H1 (cell line): Measurements from ENCODE around the gene SH3PXD2A. TPM values are rescaled to one million over a fixed set of nuclear protein-coding genes. Genes with fewer than 3 reads are reported as not detected.
"Not testable (repeated sequence)": the region's sequence is repeated elsewhere in the genome, so short reads cannot be mapped to it uniquely, and the experiment has no call there.

Experiments
- CTCF ChIA-PET: fragments of 300-600 bp; sonication (Branson Sonifier 250); formaldehyde crosslinking; loops from one replicate; lab custom pipeline; 2021; ENCODE audit not compliant: partially characterized antibody; lab: Charles Lee
- POLR2A ChIA-PET: fragments of 300-600 bp; sonication (Branson Sonifier 250); formaldehyde crosslinking; loops from one replicate; lab custom pipeline; 2021; ENCODE audit warnings: inconsistent platforms; ENCODE audit not compliant: partially characterized antibody; lab: Charles Lee
- DNase-seq, 2 experiments: peaks; one replicate each; pipeline versions ENCODE4 v3.0.0 to v3.0.0-alpha.2; 2010 to 2022; ENCODE audit warnings: low spot score in 2 of 2, low read depth in 1 of 2, mixed read lengths in 1 of 2
- FAIRE-seq: peaks from 2 replicates; lab custom pipeline; 2011; peaks lifted over from hg19 to GRCh38; lab: Jason Lieb, UNC
- H2AFZ ChIP-seq: 2 replicates; pipeline ENCODE4 v1.8.1; 2012; ENCODE audit warnings: low read length, inconsistent platforms
- H2AK5ac ChIP-seq: 2 replicates; pipeline ENCODE4 v1.6.1; 2013; ENCODE audit warnings: low read depth, low read length
- H2BK120ac ChIP-seq: replicated peaks from 2 replicates; pipeline ENCODE3; 2013; ENCODE audit warnings: low read depth, low read length, inconsistent platforms
- H2BK12ac ChIP-seq: 2 replicates; pipeline ENCODE4 v1.6.1; 2013; ENCODE audit warnings: low read depth, low read length
- H2BK15ac ChIP-seq: 2 replicates; pipeline ENCODE4 v1.6.1; 2013; ENCODE audit warnings: low read length
- H2BK20ac ChIP-seq: 2 replicates; pipeline ENCODE4 v1.6.1; 2013; ENCODE audit warnings: low read length
- H2BK5ac ChIP-seq: 2 replicates; pipeline ENCODE4 v1.6.1; 2013; ENCODE audit warnings: low read depth, low read length
- H3K14ac ChIP-seq: 2 replicates; pipeline ENCODE4 v1.6.1; 2013; ENCODE audit warnings: inconsistent platforms; ENCODE audit not compliant: insufficient read length
- H3K18ac ChIP-seq: 2 replicates; pipeline ENCODE4 v1.6.1; 2013; ENCODE audit warnings: low read length; ENCODE audit errors: extremely low read depth
- H3K23ac ChIP-seq: 2 replicates; pipeline ENCODE4 v1.6.1; 2013; ENCODE audit warnings: inconsistent platforms; ENCODE audit not compliant: insufficient read length
- H3K23me2 ChIP-seq: 2 replicates; pipeline ENCODE4 v1.6.1; 2013; ENCODE audit warnings: low read depth, low read length
- H3K27ac ChIP-seq: 2 replicates; pipeline ENCODE4 v1.6.1; 2011; ENCODE audit warnings: low read depth, low read length, inconsistent platforms
- H3K27me3 ChIP-seq, 4 experiments: replicated peaks in 1 of 4; 1 replicate in 1 of 4; 2 replicates in 3 of 4; pipeline versions ENCODE4 v1.6.1 to v1.8.1; 2011 to 2013; ENCODE audit warnings: low read length in 3 of 4, mild to moderate bottlenecking in 3 of 4, inconsistent platforms in 2 of 4, mixed read lengths in 2 of 4, moderate library complexity in 1 of 4; ENCODE audit not compliant: control insufficient read depth in 3 of 4, insufficient read depth in 3 of 4; ENCODE audit errors: extremely low read depth in 1 of 4
- H3K36me3 ChIP-seq, 4 experiments: 2 replicates each; pipeline versions ENCODE4 v1.6.1 to v1.8.1; 2011 to 2013; ENCODE audit warnings: mild to moderate bottlenecking in 4 of 4, low read length in 3 of 4, moderate library complexity in 2 of 4, control low read depth in 1 of 4, inconsistent platforms in 1 of 4; ENCODE audit not compliant: insufficient read depth in 4 of 4, control insufficient read depth in 2 of 4
- H3K4ac ChIP-seq: replicated peaks from 2 replicates; pipeline ENCODE3; 2013; ENCODE audit warnings: low read length, low read depth, mixed read lengths, inconsistent platforms; ENCODE audit not compliant: insufficient read length
- H3K4me1 ChIP-seq, 4 experiments: replicated peaks in 1 of 4; 1 replicate in 1 of 4; 2 replicates in 3 of 4; pipeline versions ENCODE4 v1.6.1 to v1.8.1; 2011 to 2013; ENCODE audit warnings: low read length in 3 of 4, inconsistent platforms in 2 of 4, mixed read lengths in 1 of 4; ENCODE audit not compliant: insufficient read depth in 4 of 4, control insufficient read depth in 3 of 4
- H3K4me2 ChIP-seq, 2 experiments: 2 replicates each; pipeline versions ENCODE4 v1.6.1 to v1.8.1; 2011 to 2013; ENCODE audit warnings: low read depth in 2 of 2, low read length in 2 of 2, control low read depth in 1 of 2, inconsistent platforms in 1 of 2, mild to moderate bottlenecking in 1 of 2; ENCODE audit not compliant: insufficient read depth in 1 of 2
- H3K4me3 ChIP-seq, 4 experiments: fragments of 200-600, 300-600 bp in 1 of 4; sonication (generic), shearing (Covaris generic), sonication (Bioruptor Twin) in 1 of 4; 2 replicates each; pipeline versions ENCODE4 v1.5.1 to v1.8.1; 2011 to 2016; ENCODE audit warnings: low read length in 4 of 4, low read depth in 3 of 4, control low read depth in 2 of 4, inconsistent platforms in 2 of 4, mild to moderate bottlenecking in 2 of 4, mixed read lengths in 1 of 4, moderate library complexity in 1 of 4; ENCODE audit not compliant: insufficient read depth in 2 of 4; ENCODE audit errors: extremely low read depth in 1 of 4
- H3K56ac ChIP-seq: replicated peaks from 2 replicates; pipeline ENCODE3; 2013; ENCODE audit warnings: low read depth, mild to moderate bottlenecking, mixed read lengths, low read length, inconsistent platforms; ENCODE audit not compliant: insufficient read length
- H3K79me1 ChIP-seq: 2 replicates; pipeline ENCODE4 v1.6.1; 2013; ENCODE audit warnings: low read depth, low read length, control low read depth
- H3K79me2 ChIP-seq, 2 experiments: 2 replicates each; pipeline versions ENCODE4 v1.6.1 to v1.8.1; 2012 to 2013; ENCODE audit warnings: low read length in 2 of 2, mild to moderate bottlenecking in 2 of 2, inconsistent platforms in 1 of 2; ENCODE audit not compliant: insufficient read depth in 2 of 2, control insufficient read depth in 1 of 2
- H3K9ac ChIP-seq, 4 experiments: replicated peaks in 1 of 4; 1 replicate in 1 of 4; 2 replicates in 3 of 4; pipeline versions ENCODE4 v1.6.1 to v1.8.1; 2011 to 2013; ENCODE audit warnings: low read depth in 3 of 4, low read length in 3 of 4, control low read depth in 2 of 4, mild to moderate bottlenecking in 2 of 4, moderate library complexity in 2 of 4, inconsistent platforms in 1 of 4; ENCODE audit errors: extremely low read depth in 1 of 4
- H3K9me3 ChIP-seq, 2 experiments: 2 replicates each; pipeline versions ENCODE4 v1.6.1 to v1.8.1; 2012 to 2013; ENCODE audit warnings: mild to moderate bottlenecking in 2 of 2, moderate library complexity in 2 of 2, control low read depth in 1 of 2, inconsistent platforms in 1 of 2, low read depth in 1 of 2, low read length in 1 of 2, mixed read lengths in 1 of 2; ENCODE audit not compliant: insufficient read depth in 2 of 2
- H4K20me1 ChIP-seq, 2 experiments: replicated peaks in 1 of 2; 2 replicates each; pipeline versions ENCODE3 to v1.8.1; 2011 to 2013; ENCODE audit warnings: inconsistent platforms in 2 of 2, low read length in 2 of 2, mild to moderate bottlenecking in 1 of 2; ENCODE audit not compliant: insufficient read depth in 2 of 2, control insufficient read depth in 1 of 2
- H4K5ac ChIP-seq: 2 replicates; pipeline ENCODE4 v1.6.1; 2013; ENCODE audit warnings: low read length, low read depth, mixed read lengths, inconsistent platforms; ENCODE audit not compliant: insufficient read length
- H4K8ac ChIP-seq: 2 replicates; pipeline ENCODE4 v1.8.0; 2013; ENCODE audit warnings: mild to moderate bottlenecking, moderate library complexity, low read length, inconsistent platforms; ENCODE audit not compliant: insufficient read depth; ENCODE audit errors: extremely low read depth
- H4K91ac ChIP-seq: replicated peaks from 2 replicates; pipeline ENCODE3; 2013; ENCODE audit warnings: low read length, mixed read lengths, inconsistent platforms; ENCODE audit not compliant: insufficient read length
- WGBS, 2 experiments: shearing (Covaris generic) in 1 of 2; methylation state at CpG; one replicate each; pipeline versions ENCODE4 v1.1.6 to v1.1.7; 2013 to 2015; ENCODE audit warnings: low lambda C conversion rate in 2 of 2, mixed read lengths in 2 of 2, inconsistent platforms in 1 of 2, low coverage in 1 of 2, missing lambda C conversion rate in 1 of 2; ENCODE audit not compliant: insufficient replicate concordance in 2 of 2, insufficient coverage in 1 of 2, insufficient read length in 1 of 2; ENCODE audit errors: extremely low coverage in 1 of 2, missing lambda C conversion rate in 1 of 2; 5-methylcytosine and 5-hydroxymethylcytosine counted together
- polyA plus RNA-seq, 7 experiments: library from polyadenylated mRNA; depleted of rRNA in 3 of 7; stranded (reverse) in 5 of 7; unstranded in 2 of 7; fragments of >200 nt in 5 of 7; fragments of 200-250 nt in 2 of 7; gene quantifications; 1 replicate in 5 of 7; 2 replicates in 1 of 7; 4 replicates in 1 of 7; pipeline versions ENCODE4 v1.2.1 to v1.2.3, GENCODE V29; 2011 to 2013; ENCODE audit warnings: missing spikeins in 2 of 7, mixed read lengths in 2 of 7
- total RNA-seq: library from RNA; stranded (reverse); fragmentation: NEBNext Ultra II Directional; extraction: Animal tissue kit (Norgen Biotek cat#: 25700); gene quantifications from 2 replicates; pipeline ENCODE4 v1.2.1, GENCODE V29; 2021

Gene SH3PXD2A
- total and polyA plus RNA-seq, 2 of the 8 experiments (the other 6 are each of a cell fraction or from before 2014, with no cell fraction given), result 5.4 to 16.3 TPM

DNA sequence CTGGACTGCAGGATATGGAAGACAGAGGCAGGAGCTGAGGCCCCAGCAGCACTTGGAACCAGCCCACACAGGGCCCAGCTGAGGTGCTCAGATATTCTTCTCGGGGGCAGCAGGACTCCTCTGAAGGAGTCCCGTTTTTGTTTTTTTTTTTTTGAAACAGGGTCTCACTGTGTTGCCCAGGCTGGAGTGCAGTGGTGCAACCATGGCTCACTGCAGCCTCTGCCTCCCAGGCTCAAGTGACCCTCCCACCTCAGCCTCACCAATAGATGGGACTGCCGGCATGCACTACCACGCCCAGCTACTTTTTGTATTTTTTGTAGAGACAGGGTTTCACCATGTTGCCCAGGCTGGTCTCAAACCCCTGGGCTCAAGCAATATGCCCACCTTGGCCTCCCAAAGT, 124.3 kb downstream of the SH3PXD2A start:
- H3K56ac ChIP-seq, H3K4ac ChIP-seq, H3K27ac ChIP-seq, H2AFZ ChIP-seq, H2BK120ac ChIP-seq, DNase-seq, H4K20me1 ChIP-seq, POLR2A ChIA-PET, H4K8ac ChIP-seq, H3K9ac ChIP-seq, H3K18ac ChIP-seq, H4K5ac ChIP-seq, H3K9me3 ChIP-seq, H3K4me3 ChIP-seq, H4K91ac ChIP-seq, H2BK20ac ChIP-seq, H3K79me1 ChIP-seq, H3K27me3 ChIP-seq, FAIRE-seq, H2BK15ac ChIP-seq, H3K36me3 ChIP-seq, H2AK5ac ChIP-seq, H3K79me2 ChIP-seq, H3K23ac ChIP-seq, H3K4me2 ChIP-seq, H2BK12ac ChIP-seq, H3K23me2 ChIP-seq, H2BK5ac ChIP-seq, H3K14ac ChIP-seq: not testable (repeated sequence)
- CTCF ChIA-PET, result interaction anchor here (1.2 to 23.1 kb wide), 7 partner anchors 14 to 127 kb away, joined by 3 to 304 read pairs (median 6); no protein-coding TSS in a partner anchor
- 91% methylated on average over 4 of the region's 4 CpGs; no CpG with 5 or more reads in 1 of the 2 experiments for WGBS, 2 experiments
- H3K4me1 ChIP-seq, result peaks cover 0 to 18% (median 12%) of the 10 kb centered on the region in 4 experiments; a peak in 6 of 7 replicates
